TTC549 (cell line): ENCODE results near the gene IDE.

ENCODE experiments used
- FAIRE-seq: peaks from 2 replicates; lab custom pipeline; 2012; peaks lifted over from hg19 to GRCh38; lab: Jason Lieb, UNC

IDE gene

GRCh38 chr10:92567952-92568600 is 5.8 kb downstream of the IDE start:
- FAIRE-seq, result no peak

GRCh38 chr10:92562424-92562823 is 11.5 kb downstream of the IDE start:
- no peak for FAIRE-seq

GRCh38 chr10:92559046-92559445 is 14.8 kb downstream of the IDE start:
- no peak for FAIRE-seq

- FAIRE-seq, result no peak
Measured at GRCh38 chr10:92553959-92554358, 19.9 kb downstream of the IDE start.

- no peak for FAIRE-seq
Measured at GRCh38 chr10:92552310-92552709, 21.6 kb downstream of the IDE start.

GRCh38 chr10:92550924-92551323 is 23.0 kb downstream of the IDE start:
- FAIRE-seq, result no peak

- FAIRE-seq, result no peak
Measured at GRCh38 chr10:92547676-92548075, 26.2 kb downstream of the IDE start.

- FAIRE-seq, result no peak
Measured at GRCh38 chr10:92545556-92545955, 28.3 kb downstream of the IDE start.

- no peak for FAIRE-seq
Measured at GRCh38 chr10:92544296-92544695, 29.6 kb downstream of the IDE start.

- FAIRE-seq, result no peak
Measured at GRCh38 chr10:92542458-92542857, 31.4 kb downstream of the IDE start.

GRCh38 chr10:92541583-92541982 is 32.3 kb downstream of the IDE start:
- no peak for FAIRE-seq

GRCh38 chr10:92538231-92538958 is 35.5 kb downstream of the IDE start:
- FAIRE-seq, result no peak

GRCh38 chr10:92530891-92531535 is 42.9 kb downstream of the IDE start:
- no peak for FAIRE-seq

GRCh38 chr10:92530421-92530820 is 43.5 kb downstream of the IDE start:
- FAIRE-seq, result no peak

- no peak for FAIRE-seq
Measured at GRCh38 chr10:92527716-92528115, 46.2 kb downstream of the IDE start.

GRCh38 chr10:92523639-92524038 is 50.3 kb downstream of the IDE start:
- FAIRE-seq, result no peak

GRCh38 chr10:92517034-92517655 is 56.7 kb downstream of the IDE start:
- peak; percentile 92 for FAIRE-seq

- FAIRE-seq, result no peak
Measured at GRCh38 chr10:92508866-92509265, 65.0 kb downstream of the IDE start.

GRCh38 chr10:92506336-92506735 is 67.6 kb downstream of the IDE start:
- no peak for FAIRE-seq

GRCh38 chr10:92505044-92505443 is 68.8 kb downstream of the IDE start:
- FAIRE-seq, result no peak

- FAIRE-seq, result no peak
Measured at GRCh38 chr10:92502296-92502808, 71.5 kb downstream of the IDE start.

- no peak for FAIRE-seq
Measured at GRCh38 chr10:92493362-92493761, 80.5 kb downstream of the IDE start.

GRCh38 chr10:92492748-92493240 is 81.1 kb downstream of the IDE start:
- FAIRE-seq, result no peak
